ENCODE results near the gene MOSMO. TPM values are rescaled to one million over a fixed set of nuclear protein-coding genes. Genes with fewer than 3 reads are reported as not detected.
A peak's percentile ranks its signal among the peaks of the same experiment; 100 is the strongest.

MOSMO gene
- total RNA-seq, 1 donor from 2014 or later = 12.1 TPM

DNA sequence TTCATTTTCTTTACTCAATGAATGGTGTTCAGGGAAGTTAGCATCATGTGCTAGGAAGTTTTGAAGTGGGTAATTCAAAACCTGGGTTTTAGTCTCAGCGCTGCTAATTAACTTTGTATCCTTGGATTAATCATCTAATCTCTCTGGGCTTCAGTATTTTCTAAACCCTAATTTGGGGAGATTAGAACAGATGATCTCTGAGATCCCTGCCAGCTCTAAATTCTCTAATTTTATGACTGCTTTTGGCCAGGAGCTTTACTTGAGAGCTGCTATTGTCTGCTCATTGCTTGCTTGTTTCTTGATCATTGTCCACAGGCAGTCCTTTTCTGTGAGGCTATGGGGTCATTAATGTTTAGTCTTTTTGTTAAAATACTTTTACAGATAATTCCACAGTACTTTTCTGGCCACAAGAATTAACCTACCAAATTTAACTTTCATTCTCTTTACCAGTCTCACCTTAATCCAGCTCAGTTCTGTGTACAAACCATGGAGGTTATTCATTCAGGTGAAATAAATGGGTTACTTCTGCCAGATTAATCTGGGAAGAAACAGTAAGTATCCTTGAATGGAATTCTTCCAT is 56.1 kb downstream of the MOSMO start:
- H3K27me3 ChIP-seq (ENCODE audit: low read depth) = no peaks in the 10 kb centered on the region
- no peak for DNase-seq
- H3K36me3 ChIP-seq = peaks cover 5% of the 10 kb centered on the region
- intact Hi-C loops (cut with micrococcal nuclease) = no loop called here
- H3K4me3 ChIP-seq = no peak overlapping the region
- TF ChIP-seq, protein P1, sequence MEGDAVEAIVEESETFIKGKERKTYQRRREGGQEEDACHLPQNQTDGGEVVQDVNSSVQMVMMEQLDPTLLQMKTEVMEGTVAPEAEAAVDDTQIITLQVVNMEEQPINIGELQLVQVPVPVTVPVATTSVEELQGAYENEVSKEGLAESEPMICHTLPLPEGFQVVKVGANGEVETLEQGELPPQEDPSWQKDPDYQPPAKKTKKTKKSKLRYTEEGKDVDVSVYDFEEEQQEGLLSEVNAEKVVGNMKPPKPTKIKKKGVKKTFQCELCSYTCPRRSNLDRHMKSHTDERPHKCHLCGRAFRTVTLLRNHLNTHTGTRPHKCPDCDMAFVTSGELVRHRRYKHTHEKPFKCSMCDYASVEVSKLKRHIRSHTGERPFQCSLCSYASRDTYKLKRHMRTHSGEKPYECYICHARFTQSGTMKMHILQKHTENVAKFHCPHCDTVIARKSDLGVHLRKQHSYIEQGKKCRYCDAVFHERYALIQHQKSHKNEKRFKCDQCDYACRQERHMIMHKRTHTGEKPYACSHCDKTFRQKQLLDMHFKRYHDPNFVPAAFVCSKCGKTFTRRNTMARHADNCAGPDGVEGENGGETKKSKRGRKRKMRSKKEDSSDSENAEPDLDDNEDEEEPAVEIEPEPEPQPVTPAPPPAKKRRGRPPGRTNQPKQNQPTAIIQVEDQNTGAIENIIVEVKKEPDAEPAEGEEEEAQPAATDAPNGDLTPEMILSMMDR (IDR thresholded peaks at IDR 0.05; ENCODE audit: borderline replicate concordance) = no peak
- H3K27ac ChIP-seq (replicated peaks) = no peak overlapping the region
- H3K9me3 ChIP-seq (replicated peaks) = peaks cover 9% of the 10 kb centered on the region
- peaks cover 10% of the 10 kb centered on the region for H3K4me1 ChIP-seq

DNA sequence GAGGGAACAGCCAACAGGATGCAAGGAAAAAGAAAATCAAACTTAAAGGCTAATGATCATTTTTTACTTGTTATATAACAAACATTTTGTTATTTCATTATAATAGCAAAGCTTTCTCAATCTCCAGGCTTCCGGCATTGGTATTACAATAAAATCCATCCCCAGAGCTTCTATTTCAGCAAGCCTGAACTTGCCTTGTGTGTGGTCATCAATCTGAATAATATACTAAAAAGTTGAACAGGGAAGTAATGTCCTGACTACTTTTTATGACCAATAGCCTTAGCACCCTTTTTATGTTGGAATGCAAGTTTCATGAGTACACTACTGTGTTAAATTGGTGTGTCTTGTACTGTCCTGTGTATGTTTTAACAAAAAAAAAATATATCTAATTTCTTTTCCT is 57.3 kb downstream of the MOSMO start:
- Histone ChIP-seq H3K27me3 (ENCODE audit: low read depth) (no peaks in the 10 kb centered on the region), H3K4me1 (peaks cover 18% of the 10 kb centered on the region), H3K36me3 (peaks cover 5% of the 10 kb centered on the region), H3K27ac (replicated peaks) (no peak overlapping the region), H3K9me3 (replicated peaks) (peaks cover 9% of the 10 kb centered on the region), H3K4me3 (no peak overlapping the region)
- intact Hi-C loops (cut with micrococcal nuclease) = no loop called here
- TF ChIP-seq, protein P1 (IDR thresholded peaks at IDR 0.05; ENCODE audit: borderline replicate concordance) = no peak
- DNase-seq = no peak

DNA sequence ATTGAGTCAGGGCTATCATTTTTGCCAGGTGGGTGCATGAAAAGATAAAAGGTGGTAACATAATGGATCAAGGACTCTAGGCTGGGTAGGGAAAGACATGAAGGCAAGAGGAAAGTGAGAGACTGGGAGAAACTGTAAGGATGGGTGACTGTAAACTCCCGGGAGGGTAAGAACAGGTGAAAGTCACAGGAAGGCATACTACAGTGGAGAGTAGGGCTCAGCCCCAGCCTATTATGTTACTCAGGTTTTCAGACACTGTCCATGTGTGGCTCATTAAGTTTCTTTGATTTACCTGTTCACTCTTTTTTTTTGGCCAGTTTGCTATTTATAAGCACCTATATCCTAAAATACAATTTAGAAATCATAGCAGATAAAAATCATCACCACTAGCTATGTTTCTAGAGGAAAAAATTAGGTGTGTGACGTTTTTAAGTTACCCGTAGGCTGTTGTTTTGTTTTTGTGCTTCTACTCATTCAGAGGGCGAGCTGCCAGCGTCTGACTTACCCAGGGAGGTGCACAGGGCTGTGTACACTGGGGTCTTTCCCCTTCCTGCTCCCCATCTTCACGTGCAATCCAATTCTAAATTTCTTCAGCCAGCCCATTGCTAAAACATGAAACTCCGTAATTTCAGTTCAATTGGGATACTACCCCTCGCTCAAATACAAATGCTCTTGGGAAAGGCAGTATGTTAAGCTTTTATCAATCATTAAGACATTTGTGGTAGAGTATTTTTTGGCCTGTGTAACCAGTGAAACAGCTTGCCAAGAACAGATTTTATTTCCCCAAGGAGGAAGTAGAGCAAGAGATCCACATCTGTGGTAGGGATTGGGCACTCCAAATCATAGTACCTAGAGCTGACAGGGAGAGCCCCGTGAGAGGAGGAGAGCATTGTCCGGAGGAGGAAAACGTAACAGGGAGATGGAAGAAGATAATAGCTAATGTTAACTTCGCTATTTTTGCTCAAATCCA is 62.7 kb downstream of the MOSMO start:
- TF ChIP-seq, protein P1 (IDR thresholded peaks at IDR 0.05; ENCODE audit: borderline replicate concordance) = no peak
- H3K36me3 ChIP-seq = peaks cover 5% of the 10 kb centered on the region
- H3K27me3 ChIP-seq (ENCODE audit: low read depth) = no peaks in the 10 kb centered on the region
- peak; percentile 28 for DNase-seq
- H3K27ac ChIP-seq (replicated peaks) = peak overlapping the region; percentile 61
- H3K4me3 ChIP-seq = peak overlapping the region; percentile 31
- peaks cover 9% of the 10 kb centered on the region for H3K9me3 ChIP-seq (replicated peaks)
- intact Hi-C loops (cut with micrococcal nuclease) = no loop called here
- peaks cover 38% of the 10 kb centered on the region for H3K4me1 ChIP-seq

DNA sequence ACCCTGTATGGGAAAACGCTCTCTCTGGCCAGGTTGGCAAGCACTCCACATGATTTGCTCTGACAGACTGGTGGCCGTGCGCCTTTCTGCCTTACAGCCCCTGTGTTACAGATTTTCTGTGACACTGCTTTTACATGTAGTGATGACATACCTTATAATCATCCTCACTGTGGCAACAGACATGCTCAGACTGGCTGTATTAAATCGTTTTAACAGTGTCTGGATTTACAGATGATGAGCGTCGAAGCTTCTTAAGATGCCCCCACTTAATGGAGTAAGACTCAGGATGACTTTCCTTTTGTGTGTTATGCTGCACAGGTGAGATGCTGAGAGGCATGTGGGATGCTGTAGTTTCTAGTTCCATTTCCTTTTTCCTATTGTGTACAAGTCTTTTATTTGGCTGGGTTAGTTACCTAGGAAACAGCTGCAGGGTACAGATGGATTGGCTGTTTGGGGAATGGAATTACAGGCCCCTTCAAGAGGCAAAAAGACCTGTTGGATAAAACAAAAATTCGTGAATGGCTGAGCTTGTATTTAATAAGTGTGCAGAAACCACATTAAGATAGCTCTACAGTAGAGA is 63.5 kb downstream of the MOSMO start:
- H3K4me1 ChIP-seq = peaks cover 38% of the 10 kb centered on the region
- peak overlapping the region; percentile 31 for H3K4me3 ChIP-seq
- intact Hi-C loops (cut with micrococcal nuclease) = no loop called here
- TF ChIP-seq, protein P1 (IDR thresholded peaks at IDR 0.05; ENCODE audit: borderline replicate concordance) = no peak
- peaks cover 5% of the 10 kb centered on the region for H3K36me3 ChIP-seq
- DNase-seq = no peak
- H3K9me3 ChIP-seq (replicated peaks) = peaks cover 9% of the 10 kb centered on the region
- H3K27ac ChIP-seq (replicated peaks) = peak overlapping the region; percentile 61
- H3K27me3 ChIP-seq (ENCODE audit: low read depth) = no peaks in the 10 kb centered on the region

DNA sequence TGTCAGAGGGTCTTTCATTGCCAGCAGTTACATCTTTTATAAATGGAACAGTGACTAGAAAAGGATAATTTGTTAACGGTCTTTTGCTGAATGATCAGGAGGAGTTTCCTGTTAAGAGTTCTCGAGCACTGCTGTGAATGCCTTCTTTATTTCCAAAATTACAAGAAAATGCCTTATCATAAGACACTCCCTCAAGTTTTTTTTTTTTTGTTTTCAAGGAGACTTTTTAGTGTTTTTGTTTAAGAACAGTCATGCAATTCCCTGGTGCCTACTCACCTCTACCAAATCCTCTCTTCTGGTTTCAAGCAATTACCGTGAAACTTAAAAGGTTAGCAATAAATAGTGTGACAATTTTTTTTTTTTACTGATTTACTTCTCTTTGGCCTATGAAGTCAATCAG is 65.4 kb downstream of the MOSMO start:
- no peaks in the 10 kb centered on the region for H3K9me3 ChIP-seq (replicated peaks)
- H3K4me3 ChIP-seq = no peak overlapping the region
- intact Hi-C loops (cut with micrococcal nuclease) = no loop called here
- no peak overlapping the region for H3K27ac ChIP-seq (replicated peaks)
- DNase-seq = no peak
- no peaks in the 10 kb centered on the region for H3K36me3 ChIP-seq
- peaks cover 43% of the 10 kb centered on the region for H3K4me1 ChIP-seq
- no peaks in the 10 kb centered on the region for H3K27me3 ChIP-seq (ENCODE audit: low read depth)
- TF ChIP-seq, protein P1 (IDR thresholded peaks at IDR 0.05; ENCODE audit: borderline replicate concordance) = no peak

Measured in left ventricle myocardium inferior (tissue), 1 donor.